Testis (tissue), 3 donors: ENCODE data around the gene DHRS3. TPM values are rescaled to one million over a fixed set of nuclear protein-coding genes. Genes with fewer than 3 reads are reported as not detected.

ENCODE experiments used
- DNase-seq: peaks from one replicate; pipeline ENCODE4 v3.0.0-alpha.2; 2019
- H3K27ac ChIP-seq, 2 donors: fragments of 200-600 bp; sonication (generic); one replicate each; pipeline ENCODE4 v1.5.1; 2019
- H3K27me3 ChIP-seq: fragments of 200-600 bp; sonication (generic); one replicate; pipeline ENCODE4 v1.5.1; 2019
- H3K36me3 ChIP-seq: fragments of 200-600 bp; sonication (generic); one replicate; pipeline ENCODE4 v1.5.1; 2017; ENCODE audit warnings: low read depth; ENCODE audit errors: missing control alignments
- H3K4me1 ChIP-seq: fragments of 200-600 bp; sonication (generic); one replicate; pipeline ENCODE4 v1.5.1; 2019
- H3K4me3 ChIP-seq, 2 donors: fragments of 200-600 bp; sonication (generic); one replicate each; pipeline ENCODE4 v1.5.1; 2017 to 2019
- H3K9me3 ChIP-seq: fragments of 200-600 bp; sonication (generic); one replicate; pipeline ENCODE4 v1.5.1; 2017
- CTCF ChIP-seq, 3 experiments: fragments of 450-650 bp in 2 of 3; fragments of 200-600 bp in 1 of 3; sonication (generic) in 1 of 3; IDR thresholded peaks; one replicate each; pipeline ENCODE4 v1.5.1; 2016 to 2019; ENCODE audit warnings: antibody characterized with exemption in 3 of 3, mild to moderate bottlenecking in 2 of 3, moderate library complexity in 1 of 3
- POLR2A ChIP-seq: fragments of 450-650 bp; IDR thresholded peaks from one replicate; pipeline ENCODE4 v1.6.1; 2017; ENCODE audit warnings: antibody characterized with exemption, mild to moderate bottlenecking, moderate library complexity
- WGBS, 2 donors: methylation state at CpG; one replicate each; pipeline ENCODE4 v1.1.5; 2018; 5-methylcytosine and 5-hydroxymethylcytosine counted together
- intact Hi-C: fragments of 100-400 bp; cut with DNase I; formaldehyde crosslinking; loops from one replicate; pipeline ENCODE4 v1.15.1; 2023; ENCODE audit warnings: low total_unique reads
- polyA plus RNA-seq: library from polyadenylated mRNA; stranded (reverse); fragments of 350-450 nt; fragmentation: Illumina TruSeq; extraction: RNeasy Lipid Tissue Mini Kit (QIAGEN cat#74804); gene quantifications from one replicate; pipeline ENCODE4 v1.2.3, GENCODE V29; 2014; ENCODE audit warnings: low read depth, low replicate concordance; ENCODE audit not compliant: insufficient read depth
- total RNA-seq, 2 donors: library from RNA; depleted of rRNA; stranded (reverse); fragments of >200 nt; gene quantifications; one replicate each; pipeline ENCODE4 v1.2.3, GENCODE V29; 2016

Gene DHRS3
- total and polyA plus RNA-seq, 3 donors from 2014 or later, result 27.1 to 38.7 (median 30.2) TPM

GRCh38 chr1:12593621-12594066, 24.4 kb downstream of the DHRS3 start:
- H3K4me1 ChIP-seq, result peaks cover 30% of the 10 kb centered on the region

GRCh38 chr1:12592496-12592895, 25.5 kb downstream of the DHRS3 start:
- no peak overlapping the region for H3K4me3 ChIP-seq
- H3K27me3 ChIP-seq, result no peaks in the 10 kb centered on the region
- H3K27ac ChIP-seq, result no peak overlapping the region
- TF ChIP-seq CTCF (IDR thresholded peaks at IDR 0.05) (no peak), POLR2A (no peak)
- H3K4me1 ChIP-seq, result peaks cover 30% of the 10 kb centered on the region
- no peaks in the 10 kb centered on the region for H3K9me3 ChIP-seq
- 83 to 90% methylated on average over 7 of the region's 7 CpGs for WGBS, 2 donors
- intact Hi-C loops, result no loop called here
- DNase-seq, result no peak
- H3K36me3 ChIP-seq, result no peaks in the 10 kb centered on the region

More at GRCh38 chr1:12593621-12594066, 24.4 kb downstream of the DHRS3 start:
- 46 to 48% methylated on average over 5 to 7 of the region's 7 CpGs for WGBS, 2 donors
- no peak overlapping the region for H3K27ac ChIP-seq
- no peaks in the 10 kb centered on the region for H3K36me3 ChIP-seq
- H3K4me3 ChIP-seq, result no peak overlapping the region
- peak; percentile 19 for DNase-seq
- intact Hi-C loops, result no loop called here
- no peaks in the 10 kb centered on the region for H3K27me3 ChIP-seq
- no peak for TF ChIP-seq CTCF (IDR thresholded peaks at IDR 0.05)
- TF ChIP-seq POLR2A, result no peak
- no peaks in the 10 kb centered on the region for H3K9me3 ChIP-seq

DNA sequence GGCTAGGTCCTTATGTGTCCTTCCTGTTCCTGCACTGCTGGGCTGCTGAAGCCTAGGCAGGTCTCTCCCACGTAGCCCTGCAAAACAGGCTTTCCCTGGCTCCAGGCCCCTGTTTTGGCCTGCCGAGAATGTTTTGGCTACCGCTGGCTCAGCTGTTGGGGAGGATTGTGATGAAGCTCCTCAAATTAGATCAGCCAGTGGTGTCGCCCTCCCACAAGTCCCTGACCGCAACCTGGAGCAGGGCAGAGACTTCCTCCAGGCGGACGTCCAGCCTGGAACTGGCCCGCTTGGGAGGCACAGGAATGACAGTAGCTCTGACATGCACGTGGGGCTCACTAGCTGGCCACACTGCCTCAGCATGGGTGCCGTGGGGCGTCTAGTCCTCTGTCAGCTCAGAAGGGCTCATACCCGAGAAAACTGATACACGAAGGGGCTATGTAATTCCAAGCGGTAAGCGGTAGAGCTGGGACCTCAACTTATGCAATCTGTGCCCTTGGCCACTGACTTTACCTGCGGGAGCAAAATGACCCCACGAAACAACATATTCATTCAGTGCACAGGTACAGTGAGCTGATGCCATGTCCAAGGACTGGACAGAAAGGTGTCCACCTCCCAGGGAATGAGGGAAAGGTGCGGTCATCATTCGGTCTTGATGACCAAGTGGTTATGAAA, 26.6 kb downstream of the DHRS3 start:
- no peaks in the 10 kb centered on the region for H3K9me3 ChIP-seq
- peak; percentile 63 for DNase-seq
- intact Hi-C loops, result no loop called here
- WGBS, 2 donors, result 57 to 66% methylated on average over 4 to 18 of the region's 19 CpGs
- no peak overlapping the region for H3K27ac ChIP-seq
- no peaks in the 10 kb centered on the region for H3K27me3 ChIP-seq
- no peaks in the 10 kb centered on the region for H3K36me3 ChIP-seq
- no peak overlapping the region for H3K4me3 ChIP-seq
- peaks cover 28% of the 10 kb centered on the region for H3K4me1 ChIP-seq
- TF ChIP-seq CTCF (IDR thresholded peaks at IDR 0.05) (no peak), POLR2A (no peak)

DNA sequence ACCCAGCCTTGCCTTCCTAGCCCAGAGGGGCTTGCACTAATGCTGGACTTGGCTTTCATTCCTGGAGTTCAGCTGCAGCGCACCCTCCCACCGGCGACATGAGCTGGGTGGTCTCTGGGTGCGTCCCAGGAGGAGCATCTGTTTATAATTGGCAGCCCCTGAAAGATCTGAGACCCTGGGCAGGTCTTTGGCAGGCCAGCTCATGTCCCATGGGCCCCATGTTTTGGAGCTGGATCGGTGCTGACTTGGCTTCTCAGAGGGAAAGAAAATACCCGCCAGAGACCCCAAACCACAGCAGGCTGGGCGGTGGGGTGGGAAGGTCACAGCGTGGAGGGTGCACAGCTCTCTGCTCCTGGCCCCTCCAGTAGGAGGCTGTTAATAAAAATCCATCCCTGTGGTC, 29.3 kb downstream of the DHRS3 start:
- no peaks in the 10 kb centered on the region for H3K9me3 ChIP-seq
- no peaks in the 10 kb centered on the region for H3K36me3 ChIP-seq
- H3K4me3 ChIP-seq, result no peak overlapping the region
- WGBS, 2 donors, result 64 to 73% methylated on average over 7 to 8 of the region's 8 CpGs
- H3K4me1 ChIP-seq, result peaks cover 12% of the 10 kb centered on the region
- H3K27me3 ChIP-seq, result no peaks in the 10 kb centered on the region
- no peak for TF ChIP-seq CTCF (IDR thresholded peaks at IDR 0.05)
- TF ChIP-seq POLR2A, result no peak
- no peak for DNase-seq
- H3K27ac ChIP-seq, result no peak overlapping the region
- intact Hi-C loops, result no loop called here
